Dendritic cell treated with granulocyte-macrophage colony-stimulating factor and Interleukin-4, amounts not matched to agents 40 ng/mL and 50 ng/mL, for 4 days (primary cell): ENCODE data around the gene TRAPPC5.

Experiments used
- H3K27ac Mint-ChIP-seq: one replicate; pipeline ENCODE4 v1.8.0; 2022; ENCODE audit warnings: mild to moderate bottlenecking, mixed read lengths
- H3K27me3 Mint-ChIP-seq: one replicate; pipeline ENCODE4 v1.8.0; 2022; ENCODE audit warnings: mild to moderate bottlenecking, mixed read lengths
- H3K36me3 Mint-ChIP-seq: one replicate; pipeline ENCODE4 v1.8.0; 2022; ENCODE audit warnings: low read depth, mixed read lengths
- H3K4me1 Mint-ChIP-seq: one replicate; pipeline ENCODE4 v1.8.0; 2022; ENCODE audit warnings: low read depth, mixed read lengths
- H3K4me3 Mint-ChIP-seq: one replicate; pipeline ENCODE4 v1.8.0; 2022; ENCODE audit warnings: mild to moderate bottlenecking, moderate library complexity, mixed read lengths
- H3K9me3 Mint-ChIP-seq: one replicate; pipeline ENCODE4 v1.8.0; 2022; ENCODE audit warnings: mixed read lengths
- intact Hi-C: fragments of 100-400 bp; cut with micrococcal nuclease; formaldehyde crosslinking; loops from one replicate; pipeline ENCODE4 v1.15.0; 2022

The TRAPPC5 gene

GRCh38 chr19:7690779-7691258 lies 10.2 kb downstream of the TRAPPC5 start:
- Mint-ChIP-seq H3K27me3 (no peaks in the 10 kb centered on the region), H3K9me3 (no peaks in the 10 kb centered on the region), H3K4me3 (no peak overlapping the region), H3K36me3 (peaks cover 5% of the 10 kb centered on the region), H3K27ac (no peak overlapping the region), H3K4me1 (peaks cover 30% of the 10 kb centered on the region)
- intact Hi-C loops: no loop called here

- Mint-ChIP-seq H3K4me3 (no peak overlapping the region), H3K27me3 (no peaks in the 10 kb centered on the region), H3K9me3 (no peaks in the 10 kb centered on the region)
Observed at GRCh38 chr19:7691497-7691896, 10.9 kb downstream of the TRAPPC5 start.

GRCh38 chr19:7692417-7693088 lies 11.9 kb downstream of the TRAPPC5 start:
- Mint-ChIP-seq H3K36me3 (peaks cover 16% of the 10 kb centered on the region), H3K27me3 (no peaks in the 10 kb centered on the region), H3K4me3 (no peak overlapping the region), H3K27ac (no peak overlapping the region), H3K4me1 (peaks cover 29% of the 10 kb centered on the region), H3K9me3 (no peaks in the 10 kb centered on the region)
- intact Hi-C loops: no loop called here

More at GRCh38 chr19:7691497-7691896, 10.9 kb downstream of the TRAPPC5 start:
- intact Hi-C loops: no loop called here
- peaks cover 6% of the 10 kb centered on the region for H3K36me3 Mint-ChIP-seq
- peaks cover 26% of the 10 kb centered on the region for H3K4me1 Mint-ChIP-seq
- H3K27ac Mint-ChIP-seq: no peak overlapping the region

- Mint-ChIP-seq H3K4me1 (peaks cover 37% of the 10 kb centered on the region), H3K27ac (no peak overlapping the region), H3K4me3 (no peak overlapping the region), H3K36me3 (peaks cover 36% of the 10 kb centered on the region), H3K27me3 (no peaks in the 10 kb centered on the region), H3K9me3 (no peaks in the 10 kb centered on the region)
- intact Hi-C loops: no loop called here
Observed at GRCh38 chr19:7694499-7694898, 13.9 kb downstream of the TRAPPC5 start.

DNA sequence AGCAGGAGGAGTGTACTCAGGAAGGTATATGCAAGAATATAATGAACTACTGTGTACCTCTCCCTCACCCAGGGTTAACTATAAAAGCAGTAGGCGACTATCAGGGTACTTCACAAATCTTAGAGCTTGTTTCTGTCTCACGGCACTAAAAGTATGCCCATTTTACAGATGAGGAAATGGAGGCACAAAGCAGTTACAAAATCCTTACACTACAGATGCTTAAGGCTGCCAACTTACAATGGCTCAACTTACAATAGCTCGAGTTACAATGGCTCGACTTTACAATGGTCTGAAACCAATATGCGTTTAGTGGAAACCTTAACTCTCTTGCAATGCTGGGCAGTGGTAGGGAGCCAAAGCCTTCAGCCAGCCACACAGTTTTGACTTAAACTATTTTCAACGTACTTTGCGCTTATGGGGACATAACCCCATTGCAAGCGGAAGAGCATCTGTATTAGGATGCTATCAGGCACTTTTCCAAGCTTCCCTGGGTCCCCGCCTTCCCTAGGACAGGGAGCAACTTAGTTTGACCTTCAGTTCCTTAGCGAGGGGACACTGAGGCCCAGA lies 17.2 kb downstream of the TRAPPC5 start:
- Mint-ChIP-seq H3K4me1 (peaks cover 67% of the 10 kb centered on the region), H3K4me3 (peak overlapping the region; percentile 85), H3K27me3 (no peaks in the 10 kb centered on the region), H3K27ac (peak overlapping the region; percentile 96), H3K36me3 (peaks cover 36% of the 10 kb centered on the region), H3K9me3 (no peaks in the 10 kb centered on the region)
- intact Hi-C loops: loop anchor here (2.0 to 5.0 kb wide), 2 partner anchors 34 to 43 kb away; partner anchors contain the start of gene CLEC4G

- H3K27me3 Mint-ChIP-seq: no peaks in the 10 kb centered on the region
- H3K4me1 Mint-ChIP-seq: peaks cover 75% of the 10 kb centered on the region
- H3K4me3 Mint-ChIP-seq: peak overlapping the region; percentile 85
- H3K9me3 Mint-ChIP-seq: no peaks in the 10 kb centered on the region
- intact Hi-C loops: loop anchor here (2.0 to 5.0 kb wide), 2 partner anchors 34 to 42 kb away; partner anchors contain the start of gene CLEC4G
- H3K36me3 Mint-ChIP-seq: peaks cover 36% of the 10 kb centered on the region
- H3K27ac Mint-ChIP-seq: peak overlapping the region; percentile 96
Observed at GRCh38 chr19:7698583-7698982, 17.9 kb downstream of the TRAPPC5 start.

GRCh38 chr19:7699003-7699402 lies 18.4 kb downstream of the TRAPPC5 start:
- intact Hi-C loops: loop anchor here (2.0 to 5.0 kb wide), 2 partner anchors 33 to 42 kb away; partner anchors contain the start of gene CLEC4G
- H3K36me3 Mint-ChIP-seq: peaks cover 36% of the 10 kb centered on the region
- no peaks in the 10 kb centered on the region for H3K9me3 Mint-ChIP-seq
- peak overlapping the region; percentile 96 for H3K27ac Mint-ChIP-seq
- H3K4me3 Mint-ChIP-seq: peak overlapping the region; percentile 85
- H3K27me3 Mint-ChIP-seq: no peaks in the 10 kb centered on the region
- H3K4me1 Mint-ChIP-seq: peaks cover 77% of the 10 kb centered on the region

DNA sequence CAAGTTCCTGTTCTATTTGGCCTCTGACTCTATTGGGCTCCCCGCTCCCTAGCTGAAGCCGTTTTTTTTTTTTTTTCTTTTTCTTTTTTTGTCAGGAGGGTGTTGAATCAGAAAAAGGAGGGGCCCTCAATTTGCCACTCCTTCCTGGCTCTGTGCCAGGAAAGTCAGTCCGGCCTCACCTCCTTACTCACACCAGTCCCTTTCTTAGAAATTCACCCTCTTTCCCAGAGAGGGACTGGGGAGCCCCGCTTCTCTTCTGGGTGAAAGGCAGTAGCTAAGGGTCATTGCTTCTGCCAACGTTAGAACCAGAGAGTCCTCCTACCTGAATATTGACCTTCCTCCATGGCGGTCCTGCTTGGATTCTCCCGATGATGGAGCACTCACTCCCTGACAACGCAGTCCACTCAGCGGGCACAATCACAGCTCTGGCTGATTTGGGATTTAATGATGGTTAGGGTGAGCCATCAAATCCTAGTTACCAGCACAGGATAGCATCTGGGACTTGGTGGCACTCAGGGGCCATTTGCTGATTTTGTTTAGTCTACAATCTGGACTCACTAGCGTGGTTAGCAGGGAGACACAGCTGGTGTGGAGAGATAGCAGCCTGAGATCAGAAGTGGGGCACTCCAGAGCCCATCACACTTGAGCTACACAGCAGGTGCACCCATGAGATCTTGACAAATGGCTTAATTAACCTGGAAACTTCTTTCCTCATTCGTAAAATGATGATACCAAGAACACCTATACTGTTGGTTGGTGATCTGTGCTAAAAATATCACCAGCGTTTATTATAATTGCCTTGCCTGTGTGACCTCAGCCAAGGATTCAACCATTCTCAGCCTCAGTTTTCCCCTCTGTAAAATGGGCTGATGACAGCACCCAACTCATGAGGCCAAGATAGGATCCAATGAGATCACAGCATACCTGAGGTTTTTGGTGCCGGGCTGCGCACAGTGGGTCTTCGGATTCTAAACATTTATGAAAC lies 19.1 kb downstream of the TRAPPC5 start:
- intact Hi-C loops: loop anchor here (2.0 to 5.0 kb wide), 2 partner anchors 33 to 41 kb away; partner anchors contain the start of gene CLEC4G
- peaks cover 36% of the 10 kb centered on the region for H3K36me3 Mint-ChIP-seq
- no peaks in the 10 kb centered on the region for H3K9me3 Mint-ChIP-seq
- H3K4me3 Mint-ChIP-seq: peak overlapping the region; percentile 85
- peak overlapping the region; percentile 96 for H3K27ac Mint-ChIP-seq
- H3K4me1 Mint-ChIP-seq: peaks cover 77% of the 10 kb centered on the region
- no peaks in the 10 kb centered on the region for H3K27me3 Mint-ChIP-seq

DNA sequence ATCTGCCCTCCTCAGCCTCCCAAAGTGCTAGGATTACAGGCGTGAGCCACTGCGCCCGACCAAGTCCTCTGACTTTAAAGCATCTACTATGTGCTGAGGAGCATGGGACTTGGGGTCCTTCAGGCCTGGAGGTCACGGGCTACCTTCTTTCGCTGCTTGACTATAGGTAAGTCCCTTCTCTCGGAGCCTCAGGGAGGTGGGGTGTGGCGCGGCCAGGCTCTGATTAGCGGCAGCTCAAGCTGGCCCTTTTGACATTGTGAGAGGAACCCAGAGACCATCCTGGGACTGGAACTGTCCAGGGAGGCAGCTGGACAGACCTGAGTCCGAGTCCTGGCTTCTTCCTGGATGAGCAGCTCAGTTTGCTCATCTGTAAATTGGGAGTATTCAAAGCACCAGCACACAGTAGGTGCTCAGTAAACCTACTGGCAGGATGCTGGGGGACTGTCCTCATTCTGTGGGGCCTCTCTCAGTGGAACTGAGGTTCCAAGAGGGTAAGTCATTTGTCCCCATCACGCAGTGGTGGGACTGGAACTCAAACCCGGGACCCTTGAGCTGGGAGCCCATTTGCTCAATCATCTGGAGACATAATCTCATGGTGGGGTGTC lies 20.5 kb downstream of the TRAPPC5 start:
- no peaks in the 10 kb centered on the region for H3K9me3 Mint-ChIP-seq
- no peaks in the 10 kb centered on the region for H3K27me3 Mint-ChIP-seq
- intact Hi-C loops: no loop called here
- peak overlapping the region; percentile 96 for H3K27ac Mint-ChIP-seq
- peaks cover 85% of the 10 kb centered on the region for H3K4me1 Mint-ChIP-seq
- H3K36me3 Mint-ChIP-seq: peaks cover 33% of the 10 kb centered on the region
- no peak overlapping the region for H3K4me3 Mint-ChIP-seq

- Mint-ChIP-seq H3K4me1 (peaks cover 86% of the 10 kb centered on the region), H3K27ac (peak within 1 kb of the TSS; percentile 96), H3K4me3 (peak within 1 kb of the TSS; percentile 44), H3K27me3 (no peaks in the 10 kb centered on the region), H3K36me3 (peaks cover 26% of the 10 kb centered on the region), H3K9me3 (no peaks in the 10 kb centered on the region)
- intact Hi-C loops: no loop called here
Observed at GRCh38 chr19:7701654-7702457, 21.2 kb downstream of the TRAPPC5 start, which contains the start of gene FCER2. Gene FCER2, minus strand, starts transcription at chr19:7702131. Its CDS starts 2,371 bp downstream, at chr19:7699760.

DNA sequence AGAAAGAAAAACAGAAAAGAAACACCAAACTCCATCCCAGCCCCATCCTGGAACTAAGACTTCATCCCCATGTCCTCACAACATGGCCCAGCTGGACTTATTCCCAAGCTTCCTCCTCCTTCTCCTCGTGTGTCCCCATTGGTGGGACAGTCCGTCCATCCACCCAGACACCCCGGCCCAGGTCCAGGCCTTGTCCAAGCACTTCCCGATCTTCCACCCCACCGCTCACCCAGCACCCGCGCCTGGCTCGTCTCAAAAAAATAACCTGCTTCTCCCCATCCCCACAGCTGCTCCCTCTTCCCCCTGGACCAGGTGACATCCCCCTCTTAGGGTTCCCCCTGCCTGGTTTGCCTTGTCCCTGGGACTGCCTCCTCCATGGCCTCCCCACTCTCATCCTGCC lies 22.7 kb downstream of the TRAPPC5 start:
- H3K36me3 Mint-ChIP-seq: peaks cover 12% of the 10 kb centered on the region
- H3K4me3 Mint-ChIP-seq: peak overlapping the region; percentile 45

DNA sequence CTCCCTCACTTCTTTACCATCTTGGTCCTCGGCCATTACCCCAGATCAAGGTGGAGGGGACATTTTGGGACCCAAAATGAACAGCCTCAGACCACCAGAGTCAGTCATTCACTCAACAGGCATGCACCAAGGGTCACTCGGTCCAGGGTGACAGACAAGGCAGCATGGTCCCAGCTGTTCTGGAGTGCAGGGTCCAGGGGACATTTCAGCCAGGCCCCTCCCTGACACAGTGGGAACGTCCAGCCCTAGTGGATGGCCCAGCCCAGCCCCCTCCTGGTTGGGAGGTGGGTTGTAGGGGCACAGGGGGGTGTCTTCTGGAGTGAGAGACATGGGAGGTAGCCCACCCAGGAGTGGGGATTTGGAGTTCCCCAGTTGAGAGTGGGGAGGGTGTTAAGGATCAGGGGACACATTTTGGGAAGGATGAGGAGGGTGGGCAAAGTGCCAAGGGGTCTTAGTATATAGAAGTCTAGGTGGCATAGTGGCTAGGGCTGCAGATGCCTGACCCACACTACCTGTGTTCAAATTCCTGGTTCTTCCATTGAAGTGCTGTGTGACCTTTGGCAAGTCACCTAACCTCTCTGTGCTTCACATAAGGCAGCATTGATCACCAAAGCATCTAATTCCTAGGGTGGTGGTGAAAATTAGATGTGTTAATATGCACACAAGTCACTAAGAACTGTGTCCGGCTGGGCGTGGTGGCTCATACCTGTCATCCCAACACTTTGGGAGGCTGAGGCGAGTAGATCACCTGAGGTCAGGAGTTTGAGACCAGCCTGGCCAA lies 23.8 kb downstream of the TRAPPC5 start:
- Mint-ChIP-seq H3K4me1 (peaks cover 96% of the 10 kb centered on the region), H3K4me3 (peak overlapping the region; percentile 35), H3K27me3 (no peaks in the 10 kb centered on the region), H3K36me3 (peaks cover under 1% of the 10 kb centered on the region), H3K27ac (peak overlapping the region; percentile 96), H3K9me3 (no peaks in the 10 kb centered on the region)
- intact Hi-C loops: no loop called here

More for the DNA sequence above, 22.7 kb downstream of the TRAPPC5 start:
- intact Hi-C loops: no loop called here
- Mint-ChIP-seq H3K9me3 (no peaks in the 10 kb centered on the region), H3K27ac (peak overlapping the region; percentile 96), H3K27me3 (no peaks in the 10 kb centered on the region), H3K4me1 (peaks cover 90% of the 10 kb centered on the region)
